CD4-positive, alpha-beta T cell (primary cell): ENCODE measurements around the gene CALML5. TPM values are rescaled to one million over a fixed set of nuclear protein-coding genes. Genes with fewer than 3 reads are reported as not detected.
A peak's percentile ranks its signal among the peaks of the same experiment; 100 is the strongest.

Experiments
- ATAC-seq: fragments of 200-7000 bp; cut with Tn5 transposase; one replicate; pipeline ENCODE4 v1.10.0; 2022; ENCODE audit warnings: mild to moderate bottlenecking; ENCODE audit not compliant: poor library complexity
- CTCF ChIA-PET: fragments of 350-600 bp; sonication (Branson Sonifier 250); formaldehyde crosslinking; loops from one replicate; lab custom pipeline; 2021; ENCODE audit warnings: antibody characterized with exemption, inconsistent platforms; lab: Charles Lee
- POLR2A ChIA-PET: fragments of 350-600 bp; sonication (Branson Sonifier 250); formaldehyde crosslinking; loops from one replicate; lab custom pipeline; 2021; ENCODE audit warnings: antibody characterized with exemption, inconsistent platforms; lab: Charles Lee
- DNase-seq, 14 experiments: peaks; one replicate each; pipeline ENCODE4 v3.0.0-alpha.2; 2013 to 2020; ENCODE audit warnings: mixed read lengths in 2 of 14
- H3K27ac ChIP-seq, 2 donors: one replicate each; pipeline versions ENCODE4 v1.5.1 to v1.7.0; 2013; ENCODE audit warnings: low read length in 2 of 2, low read depth in 1 of 2, mild to moderate bottlenecking in 1 of 2
- H3K27me3 ChIP-seq, 2 experiments: 1 replicate in 1 of 2; 2 replicates in 1 of 2; pipeline versions ENCODE4 v1.6.1 to v1.7.0; 2013; ENCODE audit warnings: low read length in 2 of 2, control low read depth in 1 of 2, mild to moderate bottlenecking in 1 of 2, moderate library complexity in 1 of 2; ENCODE audit not compliant: insufficient read depth in 2 of 2, control insufficient read depth in 1 of 2
- H3K36me3 ChIP-seq: one replicate; pipeline ENCODE4 v1.6.1; 2013; ENCODE audit warnings: low read length, control low read depth; ENCODE audit not compliant: insufficient read depth
- H3K4me1 ChIP-seq: one replicate; pipeline ENCODE4 v1.6.1; 2013; ENCODE audit warnings: low read length, control low read depth; ENCODE audit not compliant: insufficient read depth
- H3K4me3 ChIP-seq: one replicate; pipeline ENCODE4 v1.5.1; 2013; ENCODE audit warnings: mild to moderate bottlenecking, low read length, moderate library complexity
- H3K9me3 ChIP-seq, 2 experiments: 1 replicate in 1 of 2; 2 replicates in 1 of 2; pipeline versions ENCODE4 v1.6.1 to v1.7.0; 2013; ENCODE audit warnings: low read length in 2 of 2, mild to moderate bottlenecking in 2 of 2, control low read depth in 1 of 2, moderate library complexity in 1 of 2; ENCODE audit not compliant: control insufficient read depth in 1 of 2, insufficient read depth in 1 of 2
- H3K27ac Mint-ChIP-seq: one replicate; pipeline ENCODE4 v1.8.0; 2020; ENCODE audit warnings: mixed read lengths
- H3K27me3 Mint-ChIP-seq: one replicate; pipeline ENCODE4 v1.8.0; 2021; ENCODE audit warnings: mixed read lengths
- H3K36me3 Mint-ChIP-seq: one replicate; pipeline ENCODE4 v1.8.0; 2021; ENCODE audit warnings: low read depth, mixed read lengths
- H3K4me1 Mint-ChIP-seq: one replicate; pipeline ENCODE4 v1.8.0; 2021; ENCODE audit warnings: low read depth, mixed read lengths
- H3K4me3 Mint-ChIP-seq: one replicate; pipeline ENCODE4 v1.8.0; 2020; ENCODE audit warnings: mild to moderate bottlenecking, mixed read lengths
- H3K9me3 Mint-ChIP-seq: one replicate; pipeline ENCODE4 v1.8.0; 2020; ENCODE audit warnings: mixed read lengths
- CTCF ChIP-seq: fragments of 200-600 bp; IDR thresholded peaks from one replicate; pipeline ENCODE4 v1.8.0; 2022; ENCODE audit warnings: antibody characterized with exemption, mild to moderate bottlenecking
- intact Hi-C, 2 experiments: fragments of 100-400 bp; cut with DNase I in 1 of 2; cut with micrococcal nuclease in 1 of 2; formaldehyde crosslinking; loops; one replicate each; pipeline versions ENCODE4 v1.15.1 to v1.9.0; 2023 to 2025; cut with DNase I, micrococcal nuclease
- total RNA-seq, 174 experiments: library from RNA in 2 of 174; stranded (reverse) in 2 of 174; gene quantifications; one replicate each; pipeline ENCODE4 v1.2.3 and lab custom pipeline; 2021 to 2026

The CALML5 gene
- total RNA-seq, 2 experiments from 2014 or later, result not detected

DNA sequence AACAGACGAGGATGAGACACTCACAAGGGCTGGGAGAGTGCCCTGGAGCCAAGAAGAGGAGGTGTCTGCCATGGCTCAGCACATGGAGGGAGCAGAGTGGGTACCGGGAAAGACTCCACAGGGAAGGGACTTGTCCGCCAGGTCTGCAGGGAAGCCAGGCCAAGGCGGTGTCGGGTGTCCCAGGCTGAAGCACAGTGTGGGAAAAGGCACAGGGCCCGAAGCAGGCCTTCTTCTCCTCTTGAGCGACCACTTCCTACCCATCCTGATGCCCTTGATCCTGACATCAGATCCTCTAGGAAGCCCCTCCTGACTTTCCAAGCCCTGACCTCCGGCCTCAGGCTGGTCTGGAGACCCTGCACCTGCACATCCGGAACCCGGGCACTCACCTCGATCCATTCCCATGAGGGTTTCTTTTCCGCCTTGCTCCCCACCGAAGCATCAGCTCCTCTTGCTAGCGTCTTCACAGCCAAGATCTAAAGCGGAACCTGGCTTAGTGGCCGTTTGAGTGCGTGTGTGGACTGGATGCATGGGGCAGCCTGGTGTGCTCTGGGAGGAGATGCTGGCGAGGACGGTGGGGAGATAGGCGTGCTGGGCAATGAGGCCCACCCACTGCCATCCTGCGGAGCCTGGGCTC, 33.8 kb upstream of the CALML5 start:
- intact Hi-C loops, result no loop called here
- Mint-ChIP-seq H3K27me3 (no peaks in the 10 kb centered on the region), H3K4me1 (no peaks in the 10 kb centered on the region), H3K9me3 (no peaks in the 10 kb centered on the region), H3K4me3 (no peak overlapping the region), H3K27ac (no peak overlapping the region), H3K36me3 (no peaks in the 10 kb centered on the region)
- Histone ChIP-seq H3K9me3 (no peaks in the 10 kb centered on the region), H3K36me3 (no peaks in the 10 kb centered on the region), H3K4me1 (no peaks in the 10 kb centered on the region), H3K27ac (no peak overlapping the region), H3K4me3 (no peak overlapping the region), H3K27me3 (no peaks in the 10 kb centered on the region)
- CTCF ChIA-PET, result no interaction called here
- POLR2A ChIA-PET, result no interaction called here
- TF ChIP-seq CTCF, result no peak
- ATAC-seq, result no peak
- DNase-seq, result peak in 1 of 14 experiments; percentile 21

- Mint-ChIP-seq H3K9me3 (no peaks in the 10 kb centered on the region), H3K27ac (no peak overlapping the region), H3K27me3 (no peaks in the 10 kb centered on the region), H3K4me3 (no peak overlapping the region), H3K4me1 (no peaks in the 10 kb centered on the region), H3K36me3 (no peaks in the 10 kb centered on the region)
- ChIA-PET POLR2A (no interaction called here), CTCF (interaction anchor here (0.6 kb wide), 1 partner anchor 666 kb away, joined by 4 read pairs; no protein-coding TSS in a partner anchor)
- Histone ChIP-seq H3K4me3 (no peak overlapping the region), H3K36me3 (no peaks in the 10 kb centered on the region), H3K4me1 (no peaks in the 10 kb centered on the region), H3K27ac (no peak overlapping the region), H3K9me3 (no peaks in the 10 kb centered on the region), H3K27me3 (no peaks in the 10 kb centered on the region)
- peak in 1 of 14 experiments; percentile 12 for DNase-seq
- intact Hi-C loops, result no loop called here
- TF ChIP-seq CTCF, result no peak
- no peak for ATAC-seq
Observed at GRCh38 chr10:5532618-5533097, 33.3 kb upstream of the CALML5 start.

DNA sequence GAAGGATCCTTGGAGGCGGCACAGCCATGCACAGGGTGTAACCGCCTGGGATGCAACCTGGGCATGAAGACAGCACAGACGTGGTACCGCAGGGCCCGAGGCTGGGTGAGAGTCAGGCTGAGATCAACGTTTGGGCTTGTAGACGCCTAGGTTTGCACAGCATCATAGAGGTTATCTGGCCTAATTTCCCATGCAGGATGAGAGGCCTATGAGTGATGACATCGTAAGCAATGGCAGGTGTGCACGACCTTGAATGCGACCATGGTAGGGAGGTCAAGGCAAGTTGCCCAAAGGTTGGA, 32.9 kb upstream of the CALML5 start:
- TF ChIP-seq CTCF, result no peak
- intact Hi-C loops, result no loop called here
- Mint-ChIP-seq H3K4me1 (no peaks in the 10 kb centered on the region), H3K9me3 (no peaks in the 10 kb centered on the region), H3K27ac (no peak overlapping the region), H3K36me3 (no peaks in the 10 kb centered on the region), H3K4me3 (no peak overlapping the region), H3K27me3 (no peaks in the 10 kb centered on the region)
- Histone ChIP-seq H3K36me3 (no peaks in the 10 kb centered on the region), H3K9me3 (no peaks in the 10 kb centered on the region), H3K27ac (no peak overlapping the region), H3K27me3 (no peaks in the 10 kb centered on the region), H3K4me1 (no peaks in the 10 kb centered on the region), H3K4me3 (no peak overlapping the region)
- DNase-seq (peak in 1 of 14 experiments; percentile 20), ATAC-seq (no peak)
- POLR2A ChIA-PET, result no interaction called here
- CTCF ChIA-PET, result interaction anchor here (0.6 kb wide), 1 partner anchor 666 kb away, joined by 4 read pairs; no protein-coding TSS in a partner anchor
